HCT116 (cell line): ENCODE measurements around the gene HOMER3. TPM values are rescaled to one million over a fixed set of nuclear protein-coding genes. Genes with fewer than 3 reads are reported as not detected.

Source experiments
- ATAC-seq: fragments of 200-7000 bp; cut with Tn5 transposase; 2 replicates; pipeline ENCODE4 v1.9.1; 2020; ENCODE audit warnings: mild to moderate bottlenecking, moderate library complexity
- BruUV-seq: library from RNA; stranded (reverse); fragments of 400-500 nt; replicated peaks from 2 replicates; lab custom pipeline; 2021; lab: Mats Ljungman, UMichigan
- CTCF ChIA-PET: fragments of 300-600 bp; sonication (Branson Sonifier 250); formaldehyde crosslinking; loops from one replicate; lab custom pipeline; 2021; ENCODE audit warnings: antibody characterized with exemption; lab: Charles Lee
- POLR2A ChIA-PET: fragments of 300-600, 350-600 bp; sonication (Branson Sonifier 250); formaldehyde crosslinking; loops from one replicate; lab custom pipeline; 2021; ENCODE audit warnings: antibody characterized with exemption; lab: Charles Lee
- RAD21 ChIA-PET, 2 experiments: fragments of 300-600 bp; sonication (Branson Sonifier 250); formaldehyde crosslinking; loops; one replicate each; lab custom pipeline; 2023; ENCODE audit warnings: low total read pairs in 2 of 2; ENCODE audit not compliant: uncharacterized antibody in 2 of 2, unreplicated experiment in 2 of 2, low non-redundant PET in 1 of 2; lab: Charles Lee
- DNase-seq: peaks from one replicate; pipeline ENCODE4 v3.0.0-alpha.2; 2010; ENCODE audit warnings: low read depth, low spot score
- H2AFZ ChIP-seq: fragments of 200-600 bp; shearing (Covaris generic), sonication (generic); 2 replicates; pipeline ENCODE4 v1.6.1; 2017; ENCODE audit warnings: low read depth, mixed run types, mixed read lengths, antibody characterized with exemption, low read length; ENCODE audit not compliant: poor library complexity, severe bottlenecking
- H3K27ac ChIP-seq: 2 replicates; pipeline ENCODE4 v1.5.1; 2012; ENCODE audit warnings: low read depth, low read length
- H3K27me3 ChIP-seq: fragments of 200-600 bp; sonication (generic); 2 replicates; pipeline ENCODE4 v1.6.1; 2016; ENCODE audit warnings: mixed run types, low read length, mixed read lengths; ENCODE audit not compliant: insufficient read depth
- H3K36me3 ChIP-seq, 2 experiments: fragments of 200-500 bp in 1 of 2; fragments of 200-600 bp in 1 of 2; sonication (Bioruptor generic) in 1 of 2; sonication (generic) in 1 of 2; 2 replicates each; pipeline versions ENCODE4 v1.5.1 to v1.6.1; 2014 to 2016; ENCODE audit warnings: low read length in 2 of 2, inconsistent platforms in 1 of 2, mixed read lengths in 1 of 2, mixed run types in 1 of 2; ENCODE audit not compliant: insufficient read depth in 2 of 2, control insufficient read depth in 1 of 2
- H3K4me1 ChIP-seq, 2 experiments: fragments of 200-600 bp in 1 of 2; sonication (generic) in 1 of 2; 2 replicates each; pipeline versions ENCODE4 v1.5.1 to v1.6.1; 2012 to 2017; ENCODE audit warnings: low read length in 2 of 2, inconsistent platforms in 1 of 2, mild to moderate bottlenecking in 1 of 2, mixed read lengths in 1 of 2, mixed run types in 1 of 2, moderate library complexity in 1 of 2; ENCODE audit not compliant: insufficient read depth in 2 of 2, control insufficient read depth in 1 of 2
- H3K4me2 ChIP-seq: fragments of 200-600 bp; sonication (generic); 2 replicates; pipeline ENCODE4 v1.6.1; 2017; ENCODE audit warnings: mixed run types, low read length, mixed read lengths
- H3K4me3 ChIP-seq, 2 experiments: fragments of 200-600 bp in 1 of 2; sonication (generic) in 1 of 2; replicated peaks in 1 of 2; 2 replicates each; pipeline ENCODE4 v1.5.1; 2011 to 2016; ENCODE audit warnings: low read length in 2 of 2, control low read depth in 1 of 2, low read depth in 1 of 2, mild to moderate bottlenecking in 1 of 2, mixed read lengths in 1 of 2, mixed run types in 1 of 2
- H3K79me2 ChIP-seq: fragments of 200-600 bp; sonication (generic); 2 replicates; pipeline ENCODE4 v1.6.1; 2017; ENCODE audit warnings: mild to moderate bottlenecking, mixed run types, low read length, moderate library complexity, mixed read lengths; ENCODE audit not compliant: insufficient read depth
- H3K9ac ChIP-seq: fragments of 200-600 bp; sonication (generic); 2 replicates; pipeline ENCODE4 v1.6.1; 2016; ENCODE audit warnings: low read length, mixed read lengths
- H3K9me2 ChIP-seq: fragments of 200-600 bp; sonication (generic), shearing (Covaris generic); 2 replicates; pipeline ENCODE4 v1.6.1; 2017; ENCODE audit warnings: mixed run types, mild to moderate bottlenecking, moderate library complexity; ENCODE audit not compliant: insufficient read depth
- H3K9me3 ChIP-seq, 2 experiments: fragments of 200-500 bp in 1 of 2; fragments of 200-600 bp in 1 of 2; sonication (Bioruptor generic) in 1 of 2; sonication (generic) in 1 of 2; 2 replicates each; pipeline ENCODE4 v1.6.1; 2014 to 2017; ENCODE audit warnings: low read length in 2 of 2, mixed read lengths in 2 of 2, inconsistent platforms in 1 of 2, low read depth in 1 of 2, mild to moderate bottlenecking in 1 of 2, mixed run types in 1 of 2, moderate library complexity in 1 of 2; ENCODE audit not compliant: control insufficient read depth in 1 of 2, insufficient read depth in 1 of 2
- H4K20me1 ChIP-seq: fragments of 200-600 bp; sonication (generic), shearing (Covaris generic); 2 replicates; pipeline ENCODE4 v1.6.1; 2017; ENCODE audit warnings: mixed run types, mild to moderate bottlenecking, moderate library complexity; ENCODE audit not compliant: insufficient read depth
- ATF3 ChIP-seq: IDR thresholded peaks from 2 replicates; pipeline ENCODE4 v1.6.1; 2012
- CTCF ChIP-seq, 3 experiments: fragments of 200-600 bp in 1 of 3; sonication (generic) in 1 of 3; IDR thresholded peaks in 2 of 3; conservative IDR thresholded peaks in 1 of 3; 2 replicates each; pipeline ENCODE4 v1.5.1; 2012 to 2017; ENCODE audit warnings: low read depth in 2 of 3, low read length in 2 of 3, antibody characterized with exemption in 1 of 3, borderline replicate concordance in 1 of 3, control low read depth in 1 of 3, mild to moderate bottlenecking in 1 of 3, mixed read lengths in 1 of 3, mixed run types in 1 of 3, moderate library complexity in 1 of 3; ENCODE audit not compliant: insufficient read depth in 1 of 3
- EGR1 ChIP-seq: IDR thresholded peaks from 2 replicates; pipeline ENCODE4 v1.6.1; 2012; ENCODE audit warnings: low read depth
- ELF1 ChIP-seq: IDR thresholded peaks from 2 replicates; pipeline ENCODE4 v1.6.1; 2012; ENCODE audit warnings: low read depth, borderline replicate concordance
- EZH2 ChIP-seq: fragments of 200-600 bp; sonication (generic); IDR thresholded peaks from 2 replicates; pipeline ENCODE4 v1.6.1; 2017; ENCODE audit warnings: antibody characterized with exemption, mixed run types
- POLR2A ChIP-seq: IDR thresholded peaks from 2 replicates; pipeline ENCODE4 v1.7.0; 2011; ENCODE audit warnings: borderline replicate concordance; ENCODE audit not compliant: insufficient read depth, insufficient read length; ENCODE audit errors: extremely low read depth
- RAD21 ChIP-seq: IDR thresholded peaks from 2 replicates; pipeline ENCODE4 v1.6.1; 2012; ENCODE audit warnings: low read depth, mild to moderate bottlenecking
- REST ChIP-seq: IDR thresholded peaks from 2 replicates; pipeline ENCODE4 v1.6.1; 2012; ENCODE audit warnings: low read depth
- SIN3A ChIP-seq: IDR thresholded peaks from 2 replicates; pipeline ENCODE4 v1.6.1; 2012; ENCODE audit warnings: low read depth
- TCF7L2 ChIP-seq: IDR thresholded peaks from 2 replicates; pipeline ENCODE4 v1.7.0; 2011; ENCODE audit warnings: borderline replicate concordance, inconsistent platforms; ENCODE audit not compliant: insufficient read depth, insufficient read length; ENCODE audit errors: extremely low read depth
- ZFX ChIP-seq: fragments of 450-650 bp; IDR thresholded peaks from 2 replicates; pipeline ENCODE4 v1.6.1; 2017
- ZNF274 ChIP-seq: fragments of 200-500 bp; sonication (Bioruptor generic); IDR thresholded peaks from 2 replicates; pipeline ENCODE4 v1.6.1; 2014; ENCODE audit warnings: mild to moderate bottlenecking, low read depth, low read length, inconsistent platforms
- intact Hi-C: fragments of 100-400 bp; cut with micrococcal nuclease; formaldehyde crosslinking; loops from 2 replicates; pipeline ENCODE4 v1.10.0; 2022
- total RNA-seq: library from RNA; stranded (reverse); gene quantifications from one replicate; pipeline ENCODE4 v1.2.1, GENCODE V29; 2021; ENCODE audit not compliant: unreplicated experiment
- TF ChIP-seq, protein P1 (sequence below): IDR thresholded peaks from 2 replicates; pipeline ENCODE4 v1.6.1; 2012

HOMER3 gene
- total RNA-seq, 1 experiment from 2014 or later, result 45.2 TPM

DNA sequence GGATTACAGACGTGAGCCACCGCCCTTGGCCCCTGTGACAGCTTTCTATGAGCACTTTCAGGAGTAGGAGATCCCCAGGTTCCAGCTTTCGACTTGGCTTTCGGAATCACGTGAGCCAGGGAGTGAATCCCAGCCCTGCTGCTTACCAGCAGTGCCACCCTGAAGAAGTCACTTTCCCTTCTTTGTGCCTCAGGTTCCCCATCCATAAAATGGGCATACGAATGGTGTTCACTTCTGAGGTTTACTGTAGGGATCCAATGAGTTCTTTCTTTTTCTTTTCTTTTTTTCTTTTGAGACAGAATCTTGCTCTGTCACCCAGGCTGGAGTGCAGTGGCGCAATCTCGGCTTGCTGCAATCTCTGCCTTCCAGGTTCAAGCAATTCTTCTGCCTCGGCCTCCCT, 4.3 kb upstream of the HOMER3 start:
- ChIA-PET RAD21 (no interaction called here), POLR2A (interaction anchor here (0.5 kb wide), 1 partner anchor 15 kb away, joined by 5 read pairs; no protein-coding TSS in a partner anchor), CTCF (interaction anchor here (1.2 kb wide), 1 partner anchor 42 kb away, joined by 3 read pairs; no protein-coding TSS in a partner anchor)
- Histone ChIP-seq H3K27me3 (no peaks in the 10 kb centered on the region), H3K79me2 (peaks cover 3% of the 10 kb centered on the region; the same call in 1 of the 2 replicates), H2AFZ (no peak overlapping the region), H3K9ac (no peak overlapping the region), H3K4me3 (no peak overlapping the region), H3K36me3 (no peaks in the 10 kb centered on the region), H3K9me3 (no peaks in the 10 kb centered on the region), H3K9me2 (no peaks in the 10 kb centered on the region), H3K27ac (no peak overlapping the region), H4K20me1 (no peaks in the 10 kb centered on the region), H3K4me2 (no peak overlapping the region), H3K4me1 (peaks cover 4 to 11% of the 10 kb centered on the region in 2 experiments; a peak in 3 of 4 replicates)
- no peak for TF ChIP-seq RAD21
- no peak for TF ChIP-seq REST
- intact Hi-C loops, result no loop called here
- ATAC-seq, result no peak
- no TSS peak for BruUV-seq
- DNase-seq, result no peak

GRCh38 chr19:18943465-18943864, 2.4 kb upstream of the HOMER3 start:
- peaks cover 10 to 29% of the 10 kb centered on the region in 2 experiments for H3K4me1 ChIP-seq
- no peak for TF ChIP-seq EZH2
- TF ChIP-seq POLR2A, result no peak
- TF ChIP-seq ELF1, result no peak
- no peak for TF ChIP-seq EGR1
- TF ChIP-seq SIN3A, result no peak
- TF ChIP-seq, protein P1, sequence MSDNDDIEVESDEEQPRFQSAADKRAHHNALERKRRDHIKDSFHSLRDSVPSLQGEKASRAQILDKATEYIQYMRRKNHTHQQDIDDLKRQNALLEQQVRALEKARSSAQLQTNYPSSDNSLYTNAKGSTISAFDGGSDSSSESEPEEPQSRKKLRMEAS, result no peak
- no peak for TF ChIP-seq ZFX
- TF ChIP-seq TCF7L2, result no peak
- TF ChIP-seq ATF3, result no peak
- no peak for TF ChIP-seq CTCF (IDR thresholded peaks at IDR 0.05 in 2 of 3, conservative IDR thresholded peaks at IDR 0.05 in 1 of 3; ENCODE audit: borderline replicate concordance in 1 of 3, insufficient read depth in 1 of 3, low read depth in 2 of 3, low read length in 2 of 3)
- TF ChIP-seq ZNF274, result no peak
- TF ChIP-seq, all 23 proteins: peak for 0
- H4K20me1 ChIP-seq, result no peaks in the 10 kb centered on the region
- intact Hi-C loops, result no loop called here
- H3K79me2 ChIP-seq, result peaks cover 9% of the 10 kb centered on the region; the same call in 1 of the 2 replicates
- no TSS peak for BruUV-seq
- H3K9me2 ChIP-seq, result no peaks in the 10 kb centered on the region
- H3K27ac ChIP-seq, result no peak overlapping the region
- ChIA-PET POLR2A (no interaction called here), RAD21 (no interaction called here), CTCF (no interaction called here)
- no peak overlapping the region for H2AFZ ChIP-seq
- ATAC-seq (no peak), DNase-seq (no peak)
- H3K36me3 ChIP-seq, result no peaks in the 10 kb centered on the region
- no peak overlapping the region for H3K4me2 ChIP-seq
- H3K4me3 ChIP-seq, result no peak overlapping the region
- H3K9me3 ChIP-seq, result no peaks in the 10 kb centered on the region
- H3K27me3 ChIP-seq, result no peaks in the 10 kb centered on the region
- no peak overlapping the region for H3K9ac ChIP-seq
